ENCODE results near the gene EDN3.

EDN3 gene, protein sequence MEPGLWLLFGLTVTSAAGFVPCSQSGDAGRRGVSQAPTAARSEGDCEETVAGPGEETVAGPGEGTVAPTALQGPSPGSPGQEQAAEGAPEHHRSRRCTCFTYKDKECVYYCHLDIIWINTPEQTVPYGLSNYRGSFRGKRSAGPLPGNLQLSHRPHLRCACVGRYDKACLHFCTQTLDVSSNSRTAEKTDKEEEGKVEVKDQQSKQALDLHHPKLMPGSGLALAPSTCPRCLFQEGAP

DNA sequence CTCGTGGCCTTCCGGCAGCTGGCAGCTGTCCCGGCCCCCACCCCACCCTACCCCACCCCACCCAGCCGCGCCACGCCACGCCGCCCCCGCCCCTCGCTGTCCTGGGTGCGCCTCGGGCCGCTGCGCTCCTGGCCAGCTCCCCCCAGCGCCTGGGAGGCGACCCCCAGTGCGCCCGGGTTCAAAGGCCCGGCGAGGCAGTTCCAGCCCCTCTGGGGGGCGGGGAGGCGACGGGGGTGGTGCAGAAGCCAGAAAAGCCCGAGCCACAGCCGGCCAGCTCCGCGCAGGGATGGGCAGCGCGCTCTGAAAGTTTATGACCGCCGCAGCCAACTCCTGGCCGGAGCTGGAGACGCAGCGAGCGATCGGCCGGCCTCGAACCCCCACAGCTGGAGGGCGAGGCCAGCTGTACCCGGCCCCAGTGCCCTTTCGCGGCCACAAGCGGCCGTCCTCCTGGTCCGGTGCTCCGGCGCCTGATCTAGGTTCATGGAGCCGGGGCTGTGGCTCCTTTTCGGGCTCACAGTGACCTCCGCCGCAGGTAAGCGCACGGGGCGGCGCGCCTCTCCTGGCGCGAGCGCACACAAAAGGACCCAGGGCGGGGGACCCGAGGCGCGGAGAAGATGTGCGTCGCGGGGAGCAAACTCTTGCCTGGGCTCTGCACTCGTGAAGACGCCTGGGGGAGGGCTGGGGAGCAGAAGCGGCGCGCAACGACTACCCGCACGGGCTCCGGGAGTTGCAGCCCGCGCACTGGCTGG is at the start of gene EDN3:
EDN3 (plus strand) TSS at position 279 of the 749 bp plus-strand sequence; CDS start at position 481, 202 bp downstream.
- no peak for DNase-seq

DNA sequence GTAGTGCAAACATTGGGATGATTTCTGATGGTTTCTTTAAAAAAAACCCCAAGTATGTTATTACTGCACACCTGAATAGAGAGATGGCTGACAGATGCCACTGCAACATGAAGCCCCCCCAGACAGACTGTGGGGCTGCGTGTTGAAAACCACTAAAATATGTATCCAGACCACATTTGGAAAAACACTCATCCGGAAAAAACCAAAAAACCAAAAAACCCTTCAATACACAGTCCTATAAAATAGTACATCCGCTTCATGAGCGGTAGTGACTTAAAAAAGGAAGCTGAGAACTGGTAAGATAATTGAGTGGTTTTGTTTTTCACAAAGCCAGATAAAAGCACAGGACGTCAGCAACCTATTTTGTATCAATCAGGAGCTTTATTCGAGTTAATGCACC is 47.1 kb upstream of the EDN3 start:
- DNase-seq: no peak

DNA sequence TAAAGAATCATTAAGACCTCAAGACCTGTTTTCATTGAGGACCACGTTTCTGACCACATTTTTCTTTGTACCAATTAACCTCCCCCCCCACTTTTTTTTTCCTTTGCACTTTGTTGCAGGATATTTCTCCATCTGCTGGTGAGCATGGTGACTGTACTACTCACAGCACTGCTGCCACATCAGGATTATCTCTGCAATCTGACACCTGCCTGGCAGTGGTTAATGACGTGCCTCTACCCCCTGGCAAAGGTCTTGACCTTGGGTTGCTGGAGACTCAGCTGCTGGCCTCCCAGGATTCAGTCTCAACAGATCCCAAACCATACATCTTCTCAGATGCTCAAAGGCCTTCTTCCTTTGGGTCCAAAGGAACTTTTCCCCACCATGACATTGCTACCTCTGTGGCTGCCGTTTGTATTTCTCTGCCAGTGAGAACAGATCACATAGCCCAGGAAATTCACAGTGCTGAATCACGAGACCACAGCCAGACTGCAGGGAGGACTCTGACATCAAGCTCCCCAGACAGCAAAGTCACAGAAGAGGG is 46.6 kb upstream of the EDN3 start:
- no peak for DNase-seq

DNA sequence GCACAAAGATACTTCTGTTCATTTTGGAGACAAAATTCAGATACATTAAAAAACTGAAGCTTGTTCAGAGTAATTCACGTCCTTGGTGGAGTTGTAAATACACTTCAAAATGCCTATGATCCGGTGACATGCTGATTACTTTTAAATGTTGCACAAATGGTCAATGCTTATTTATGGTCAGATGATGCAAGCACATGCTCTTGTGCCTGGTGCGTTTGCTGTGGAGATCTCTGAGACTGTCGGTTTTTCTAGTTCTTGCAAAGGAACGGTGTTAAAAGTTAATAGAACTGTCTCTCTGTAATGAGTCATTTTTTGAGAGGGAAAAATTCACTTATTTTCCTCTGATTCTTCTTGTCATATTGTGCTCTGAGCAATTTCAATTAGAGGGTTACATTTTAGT is 45.2 kb upstream of the EDN3 start:
- no peak for DNase-seq

DNA sequence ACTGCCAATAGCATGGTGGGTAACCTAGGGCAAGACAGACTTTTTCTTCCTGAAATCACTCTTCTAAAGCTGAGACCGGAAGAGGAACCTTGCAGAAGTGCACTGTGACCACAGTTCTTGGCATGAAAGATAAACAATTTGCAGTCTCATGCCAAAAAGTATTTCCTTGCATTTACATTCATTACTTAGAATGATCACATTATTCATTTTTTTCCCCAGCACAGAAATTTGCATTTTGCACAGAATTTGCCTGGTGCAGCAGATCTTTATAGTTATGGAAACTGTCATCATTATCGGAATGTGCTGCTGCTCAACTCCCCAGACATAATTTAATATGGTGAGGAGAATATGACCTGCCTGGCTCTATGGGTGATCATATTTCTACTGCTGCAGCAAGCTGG is 42.2 kb upstream of the EDN3 start:
- DNase-seq: no peak

DNA sequence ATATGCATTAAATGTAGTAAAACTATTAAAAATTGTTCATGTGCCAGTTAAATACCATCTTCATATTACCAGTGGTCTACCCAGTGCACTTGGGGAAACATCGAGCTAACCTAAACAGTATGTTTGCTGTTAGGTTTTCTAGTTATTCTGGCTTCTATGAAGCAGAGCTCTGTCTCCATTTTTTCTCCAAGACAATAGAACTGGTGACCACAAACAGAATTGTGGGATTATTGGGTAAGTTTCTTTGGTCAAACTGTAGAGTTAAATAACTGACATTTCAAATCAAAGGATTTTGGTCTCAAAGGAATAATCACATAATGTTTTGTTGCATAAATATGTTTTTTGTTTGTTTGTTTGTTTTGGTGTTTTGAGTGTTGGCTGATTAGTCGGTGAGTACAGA is 40.5 kb upstream of the EDN3 start:
- DNase-seq: no peak

DNA sequence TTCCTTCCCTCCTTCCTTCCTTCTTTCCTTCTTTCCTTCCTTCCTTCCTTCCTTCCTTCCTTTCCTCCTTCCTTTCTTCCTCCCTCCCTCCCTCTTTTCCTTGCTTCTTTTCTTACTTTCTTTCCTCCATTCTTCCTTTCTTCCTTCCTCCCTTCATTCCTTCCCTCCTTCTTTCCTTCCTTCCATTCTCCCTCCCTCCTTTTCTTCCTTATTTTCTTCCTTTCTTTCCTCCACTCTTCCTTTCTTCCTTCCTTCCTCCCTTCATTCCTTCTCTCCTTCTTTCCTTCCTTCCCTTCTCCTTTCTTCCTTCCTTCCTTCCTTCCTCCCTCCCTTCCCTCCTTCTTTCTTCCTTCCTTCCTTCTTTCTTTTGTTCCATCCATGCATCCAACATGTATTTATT is 35.1 kb upstream of the EDN3 start:
- no peak for DNase-seq

DNA sequence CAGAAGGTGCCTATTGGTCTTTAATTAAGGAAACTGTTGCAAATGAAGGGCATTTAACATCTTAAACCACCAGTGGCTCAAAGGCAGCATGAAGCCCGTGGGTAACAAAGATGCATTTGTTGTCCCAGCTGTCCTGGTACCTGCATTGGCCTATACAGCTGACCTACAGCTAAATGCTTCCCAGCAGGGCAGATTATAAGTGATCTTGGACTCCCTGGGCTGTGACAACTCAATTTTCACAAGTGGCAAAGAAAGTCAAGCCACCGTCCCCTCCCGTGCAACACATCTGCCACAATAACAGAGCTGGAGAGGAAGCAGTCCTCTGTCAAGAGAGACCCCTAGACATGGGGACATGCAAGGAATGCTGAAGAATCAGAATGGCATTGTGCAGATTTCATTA is 31.5 kb upstream of the EDN3 start:
- no peak for DNase-seq

DNA sequence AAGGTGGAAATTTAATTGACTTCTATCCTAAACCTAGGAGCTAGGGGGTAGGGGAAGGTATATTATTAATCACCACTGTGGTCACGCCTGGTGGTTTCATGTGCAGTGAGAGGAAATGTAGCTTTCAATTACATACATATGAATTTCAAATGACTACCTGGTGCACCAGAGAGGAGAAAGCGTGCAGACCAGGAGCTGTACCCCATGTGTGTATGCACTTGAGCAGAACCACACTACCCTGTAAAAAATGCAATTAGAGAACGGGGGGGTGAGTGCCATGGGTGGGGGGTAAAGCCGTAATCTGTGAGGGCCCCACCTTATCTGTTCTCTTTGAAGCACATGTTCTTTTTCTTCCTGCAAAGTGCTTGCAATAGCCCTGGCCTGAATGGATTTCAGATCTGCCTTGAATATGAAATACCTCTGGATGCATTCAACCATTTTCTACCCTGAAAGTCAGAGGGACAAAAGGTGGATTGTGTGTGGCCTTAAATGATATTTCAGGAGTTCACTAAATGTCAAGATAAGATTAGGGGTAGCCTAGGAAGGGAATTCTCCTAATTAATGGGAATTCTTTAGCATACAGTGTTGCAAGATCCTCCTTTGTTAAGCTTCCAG is 30.9 kb upstream of the EDN3 start:
- DNase-seq: no peak

DNA sequence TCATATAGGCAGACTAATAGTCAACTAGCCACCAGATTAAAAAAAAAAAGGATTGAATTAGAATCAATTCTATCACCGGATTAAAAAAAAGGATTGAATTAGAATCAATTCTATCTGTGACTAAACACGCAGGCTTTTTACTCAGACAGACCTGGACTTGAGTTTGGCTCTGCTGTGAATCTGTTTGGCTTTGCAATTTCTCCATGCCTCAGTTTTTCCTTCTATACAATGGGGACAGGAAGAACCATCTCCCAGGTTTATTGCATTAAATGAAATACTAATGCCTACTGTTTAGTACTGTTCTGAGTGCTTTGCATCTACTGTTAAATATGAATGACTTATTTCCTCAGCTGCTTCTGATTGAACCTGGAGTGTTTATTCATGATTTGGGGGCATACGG is 30.0 kb upstream of the EDN3 start:
- no peak for DNase-seq

DNA sequence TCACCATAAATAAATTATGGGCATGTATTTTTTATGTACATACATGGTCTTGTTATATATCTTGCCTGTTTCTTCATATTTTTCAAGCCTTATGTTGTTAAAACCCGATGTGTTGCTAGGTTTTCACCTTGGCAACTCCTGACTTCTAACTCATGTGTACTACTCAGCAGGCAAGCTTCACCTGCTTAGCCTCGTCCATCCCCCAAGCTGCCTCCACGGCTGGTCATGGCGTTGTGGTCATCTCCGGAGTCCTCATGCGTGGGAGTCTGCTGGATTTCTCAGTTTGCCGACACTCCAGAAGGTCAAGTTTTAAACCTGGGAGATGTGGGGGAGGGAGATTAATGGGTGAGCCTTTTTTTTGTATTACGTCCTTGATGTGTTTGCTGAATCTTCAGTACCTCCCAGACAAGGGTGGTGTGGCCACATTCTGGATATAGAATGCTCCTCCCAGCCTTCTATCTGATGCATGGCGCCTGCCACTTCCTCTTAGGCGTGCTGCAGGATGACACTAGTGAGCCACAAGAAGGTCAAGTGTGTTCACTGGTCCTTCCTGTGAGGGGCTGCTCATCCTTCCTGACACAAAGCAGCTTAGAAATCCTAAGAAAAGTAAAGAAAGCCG is 26.6 kb upstream of the EDN3 start:
- no peak for DNase-seq

DNA sequence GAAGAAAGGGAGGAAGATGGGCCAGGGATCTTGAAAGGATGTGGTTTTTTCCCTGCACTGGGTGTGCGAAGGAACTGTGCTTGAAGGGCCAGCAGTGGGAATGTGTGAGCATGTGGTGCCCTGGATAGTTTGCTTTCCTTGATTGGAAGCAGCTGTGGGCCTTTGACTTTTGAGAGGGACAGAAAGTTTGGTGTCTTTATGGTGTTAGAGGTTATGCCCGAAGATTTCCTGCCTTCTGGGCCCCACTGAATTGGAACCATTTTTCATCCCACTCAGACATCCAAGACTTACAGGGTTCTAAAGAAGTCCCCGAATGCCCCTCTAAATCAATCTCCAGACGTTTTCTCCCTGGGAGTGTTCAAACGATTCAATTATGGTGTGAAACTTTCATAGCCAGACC is 23.5 kb upstream of the EDN3 start:
- DNase-seq: no peak

DNA sequence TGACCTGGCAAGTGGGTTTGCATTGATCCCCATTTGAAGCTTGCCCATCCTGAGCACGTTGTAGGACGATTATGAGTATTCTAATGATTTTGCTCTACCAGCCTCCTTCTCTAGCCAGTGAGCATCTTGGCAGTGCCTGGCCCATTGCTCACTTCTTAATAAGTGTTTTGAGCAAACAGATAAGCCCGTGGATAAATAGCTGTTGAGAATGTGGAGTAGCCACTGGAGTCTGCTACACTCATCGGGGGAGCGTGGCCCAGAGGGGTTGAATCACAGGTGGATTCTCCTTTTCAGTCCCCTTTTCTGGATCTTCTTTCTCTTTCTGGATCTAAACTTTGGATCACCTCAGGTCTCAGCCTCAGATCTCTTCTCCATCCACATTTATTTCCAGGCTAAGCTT is 15.9 kb upstream of the EDN3 start:
- DNase-seq: no peak

DNA sequence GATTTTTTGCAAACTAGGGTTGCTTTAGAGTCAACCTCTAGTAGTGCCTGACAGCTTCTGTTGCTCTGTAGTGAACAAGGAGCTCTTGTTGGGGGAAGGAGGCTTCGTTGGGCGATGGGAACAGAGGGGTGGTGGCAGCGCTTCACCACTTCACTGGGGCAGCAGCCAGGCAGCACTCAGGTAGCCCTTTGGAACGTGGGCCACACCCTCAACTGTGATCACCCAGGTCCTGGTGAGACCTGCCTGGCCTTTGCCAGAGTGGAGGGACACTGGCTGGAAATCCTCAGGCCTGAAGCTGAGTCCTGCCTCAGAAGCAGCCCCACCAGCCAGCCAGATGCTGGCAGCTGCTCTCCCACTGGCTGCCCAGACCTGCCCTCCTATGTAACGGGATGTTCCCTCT is 10.4 kb upstream of the EDN3 start:
- no peak for DNase-seq

DNA sequence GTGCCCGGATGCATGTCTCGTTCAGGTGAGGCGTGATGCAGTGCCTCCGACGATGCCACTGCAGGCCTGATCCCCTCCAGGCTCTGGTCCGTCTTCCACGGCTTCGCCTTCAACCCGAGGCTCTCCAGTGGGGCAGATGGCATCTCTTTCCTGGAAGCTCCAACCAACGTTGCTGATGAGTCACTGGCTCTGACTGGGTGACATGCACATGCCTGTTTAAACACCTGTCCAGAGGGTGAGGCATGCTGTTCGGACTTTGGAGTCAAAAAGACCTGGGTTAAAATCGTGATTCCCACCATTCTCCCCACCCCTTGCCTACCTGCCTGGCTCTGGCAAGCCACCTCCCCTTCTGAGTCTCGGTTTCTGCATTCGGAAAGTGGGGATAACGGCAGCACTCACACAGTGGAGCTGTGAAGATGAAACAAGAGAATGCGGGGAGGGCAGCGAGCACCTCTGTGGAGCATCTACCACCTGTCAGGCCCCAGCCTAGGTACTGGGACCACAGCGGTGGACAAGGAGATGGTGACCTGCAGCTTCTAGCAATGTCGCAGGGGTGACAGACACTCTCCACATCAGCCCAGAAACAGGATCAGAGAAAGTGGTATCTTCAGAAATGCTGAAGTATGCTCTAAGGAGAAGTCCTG is 8.5 kb upstream of the EDN3 start:
- no peak for DNase-seq

DNA sequence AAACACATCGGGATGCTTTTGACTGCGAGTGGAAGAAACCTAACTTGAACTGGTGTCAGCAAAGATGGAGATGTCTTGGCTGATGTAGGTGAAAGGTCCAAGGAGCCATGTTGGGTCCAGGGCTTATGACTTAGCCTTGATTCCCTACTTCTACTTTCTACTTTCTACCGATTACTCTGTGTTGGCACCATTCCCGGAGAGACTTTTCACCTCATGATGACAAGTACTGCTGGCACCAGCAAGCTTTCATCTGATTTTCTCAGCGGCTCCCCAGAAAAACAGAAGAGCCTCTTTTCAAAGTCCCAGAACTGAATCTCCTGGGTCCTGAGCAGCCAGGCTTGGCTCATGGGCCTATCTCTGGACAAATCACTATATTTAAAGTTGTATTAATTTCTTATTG is 4.9 kb upstream of the EDN3 start:
- no peak for DNase-seq

DNA sequence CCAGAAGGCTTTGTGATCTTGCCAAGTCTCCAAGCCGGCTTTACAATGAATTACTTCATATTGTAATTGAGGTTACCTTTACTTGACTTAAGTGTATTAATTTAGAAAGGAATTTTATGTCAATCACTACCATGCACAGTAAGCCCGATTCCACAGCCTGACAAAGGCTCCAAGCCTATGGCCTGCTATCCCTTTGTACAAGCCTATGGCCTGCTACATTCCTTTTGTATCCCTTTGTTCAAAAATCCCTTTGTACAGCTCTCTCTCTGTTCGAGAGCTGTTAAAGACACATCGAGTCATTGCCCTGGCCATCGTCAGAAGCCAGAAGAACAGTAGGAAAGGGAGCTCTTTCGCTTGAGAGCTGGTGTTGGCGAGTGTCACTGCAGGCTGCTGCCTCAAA is 2.7 kb upstream of the EDN3 start:
- DNase-seq: no peak

DNA sequence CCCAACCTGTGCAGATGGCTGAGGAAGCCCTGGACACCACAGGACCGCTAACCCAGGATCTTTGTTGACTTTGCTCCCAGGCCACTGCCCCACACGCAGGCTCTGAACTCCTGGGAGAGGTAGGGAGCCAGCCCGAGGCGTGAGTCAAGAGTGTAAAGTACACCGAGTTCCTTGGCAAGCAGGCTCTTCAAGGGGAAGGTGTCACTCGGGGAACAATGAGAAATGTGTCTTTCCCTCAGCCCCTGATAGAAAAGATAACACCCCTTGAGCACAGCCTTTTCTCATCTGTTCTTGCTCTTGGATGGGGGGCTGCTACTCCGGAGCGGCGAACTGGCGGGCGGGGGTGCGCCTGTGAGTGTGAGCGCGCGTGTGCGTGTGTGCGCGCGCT is 472 bp upstream of the EDN3 start:
- DNase-seq: no peak

DNA sequence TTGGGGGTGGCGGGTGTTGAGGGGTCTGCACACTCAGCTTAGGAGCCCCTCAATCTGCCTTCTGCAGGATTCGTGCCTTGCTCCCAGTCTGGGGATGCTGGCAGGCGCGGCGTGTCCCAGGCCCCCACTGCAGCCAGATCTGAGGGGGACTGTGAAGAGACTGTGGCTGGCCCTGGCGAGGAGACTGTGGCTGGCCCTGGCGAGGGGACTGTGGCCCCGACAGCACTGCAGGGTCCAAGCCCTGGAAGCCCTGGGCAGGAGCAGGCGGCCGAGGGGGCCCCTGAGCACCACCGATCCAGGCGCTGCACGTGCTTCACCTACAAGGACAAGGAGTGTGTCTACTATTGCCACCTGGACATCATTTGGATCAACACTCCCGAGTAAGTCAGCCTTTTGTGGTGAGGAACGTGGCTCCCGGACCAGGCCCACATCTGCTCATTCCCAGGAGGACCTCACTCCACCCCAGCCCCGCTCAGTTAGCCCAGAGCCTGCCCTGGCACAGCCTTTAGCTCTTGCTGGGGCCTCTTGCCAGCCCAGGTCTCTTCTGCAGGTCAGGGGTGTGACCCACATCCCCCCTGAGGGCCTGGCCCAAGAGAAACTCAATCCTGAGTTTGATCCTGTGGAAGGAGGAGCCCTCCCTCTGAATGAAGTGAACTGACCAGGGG is 1.1 kb downstream of the EDN3 start:
- no peak for DNase-seq

DNA sequence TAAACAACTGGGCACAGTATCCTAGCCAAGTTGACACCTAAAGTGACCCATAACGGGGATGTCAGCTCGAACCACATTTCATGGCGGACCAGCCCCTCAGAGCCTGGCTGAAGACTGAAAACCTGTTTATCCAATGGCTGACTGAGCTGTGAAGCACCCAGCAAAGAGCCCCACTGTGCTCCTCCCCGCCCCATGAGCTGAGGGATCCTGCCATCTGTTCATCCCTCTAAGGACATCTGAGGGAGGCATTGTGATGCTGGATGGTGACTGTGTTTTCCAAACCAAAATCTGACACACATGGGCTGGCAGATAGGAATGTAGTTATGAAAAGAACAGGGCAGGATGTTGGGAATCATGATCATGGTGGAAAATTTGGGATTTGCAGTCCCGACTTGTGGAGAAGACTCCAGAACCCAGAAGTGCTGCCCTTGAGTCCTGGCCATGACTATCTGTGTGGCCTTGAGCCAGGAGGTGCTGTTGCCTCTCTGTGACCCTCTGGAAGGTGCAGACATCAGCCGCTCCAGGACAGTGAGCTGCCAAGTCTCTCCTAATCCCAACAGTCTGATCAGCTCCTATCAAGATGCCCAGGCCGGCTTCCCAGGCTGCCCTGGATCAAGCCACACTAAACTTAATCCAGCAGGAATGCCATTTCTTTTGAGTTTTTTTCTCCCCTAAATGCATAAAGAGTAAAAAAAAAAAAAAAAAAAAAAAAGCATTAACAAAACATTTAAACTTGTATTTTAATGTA is 5.7 kb downstream of the EDN3 start:
- no peak for DNase-seq

DNA sequence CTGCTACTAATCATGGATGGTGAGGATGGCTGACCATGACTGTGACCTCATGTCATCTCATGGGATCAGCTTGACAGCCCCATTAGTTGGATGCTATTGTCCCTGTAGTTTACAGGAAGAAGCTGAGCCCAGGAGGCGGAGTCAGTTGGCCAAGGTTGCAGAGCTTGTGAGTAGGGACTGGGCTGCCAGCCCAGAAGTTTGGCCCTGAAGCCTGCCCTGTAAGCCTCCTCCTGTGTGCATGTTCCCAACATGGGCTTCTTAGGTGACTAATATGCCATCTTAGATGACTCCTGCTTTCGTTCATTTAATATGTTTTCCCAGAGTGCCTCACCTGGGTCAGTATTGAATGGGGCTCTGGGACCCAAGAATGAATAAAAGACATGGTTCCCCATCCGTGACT is 6.9 kb downstream of the EDN3 start:
- DNase-seq: no peak
